ENCODE data around the gene GPATCH2L. TPM values are rescaled to one million over a fixed set of nuclear protein-coding genes. Genes with fewer than 3 reads are reported as not detected.

Gene GPATCH2L
- 76.5 and 92.2 TPM in 2 replicates for total RNA-seq

GRCh38 chr14:76151398-76152332, at the start of gene GPATCH2L:
Gene GPATCH2L, plus strand, starts transcription at chr14:76151922. Its CDS starts 2,442 bp downstream, at chr14:76154364.

Other genes starting within 250 kb of the GPATCH2L start
- gene TGFB3, start 169.9 kb upstream of the GPATCH2L start, total RNA-seq: 8.0 and 10.1 TPM in 2 replicates
- 28.0 and 43.1 TPM in 2 replicates for gene IFT43, start 166.2 kb upstream of the GPATCH2L start, total RNA-seq
- not detected in 2 replicates for gene ESRRB, start 224.2 kb downstream of the GPATCH2L start, total RNA-seq